GM06990 (cell line): ENCODE measurements around the gene CNTROB.

Experiments used
- DNase-seq: peaks from one replicate; pipeline ENCODE4 v3.0.0-alpha.2; 2011; ENCODE audit not compliant: insufficient read length; ENCODE audit errors: extremely low read depth
- H3K27me3 ChIP-seq: replicated peaks from 2 replicates; pipeline ENCODE4 v1.6.0; 2011; ENCODE audit warnings: low read length; ENCODE audit not compliant: control insufficient read depth, insufficient read depth
- H3K36me3 ChIP-seq: 2 replicates; pipeline ENCODE4 v1.5.1; 2011; ENCODE audit warnings: low read length; ENCODE audit not compliant: control insufficient read depth, insufficient read depth
- H3K4me3 ChIP-seq: replicated peaks from 2 replicates; pipeline ENCODE4 v1.5.1; 2011; ENCODE audit warnings: low read depth, mild to moderate bottlenecking, control low read depth, low read length
- TF ChIP-seq, protein P1 (sequence below): IDR thresholded peaks from 2 replicates; pipeline ENCODE4 v1.5.1; 2011; ENCODE audit warnings: low read length, control low read depth, mild to moderate bottlenecking, inconsistent platforms; ENCODE audit not compliant: insufficient read depth, poor library complexity, severe bottlenecking

Gene CNTROB

DNA sequence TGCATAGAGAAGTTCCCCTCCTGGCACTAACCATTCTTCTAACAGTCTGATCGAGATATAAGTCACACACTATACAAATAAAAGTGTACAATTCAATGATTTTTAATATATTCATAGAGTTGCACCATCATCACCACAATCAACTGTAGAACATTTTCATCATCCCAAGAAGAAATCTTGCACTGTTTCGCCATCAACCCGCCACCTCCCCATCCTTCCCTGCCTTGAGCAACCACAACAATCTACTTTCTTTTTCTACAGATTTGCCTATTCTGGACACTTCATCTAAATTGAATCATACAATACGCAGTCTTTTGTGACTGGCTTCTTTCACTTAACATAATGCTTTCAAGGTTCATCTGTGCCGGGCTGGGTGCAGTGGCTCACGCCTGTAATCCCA lies 37.4 kb downstream of the CNTROB start:
- DNase-seq = no peak
- TF ChIP-seq, protein P1, sequence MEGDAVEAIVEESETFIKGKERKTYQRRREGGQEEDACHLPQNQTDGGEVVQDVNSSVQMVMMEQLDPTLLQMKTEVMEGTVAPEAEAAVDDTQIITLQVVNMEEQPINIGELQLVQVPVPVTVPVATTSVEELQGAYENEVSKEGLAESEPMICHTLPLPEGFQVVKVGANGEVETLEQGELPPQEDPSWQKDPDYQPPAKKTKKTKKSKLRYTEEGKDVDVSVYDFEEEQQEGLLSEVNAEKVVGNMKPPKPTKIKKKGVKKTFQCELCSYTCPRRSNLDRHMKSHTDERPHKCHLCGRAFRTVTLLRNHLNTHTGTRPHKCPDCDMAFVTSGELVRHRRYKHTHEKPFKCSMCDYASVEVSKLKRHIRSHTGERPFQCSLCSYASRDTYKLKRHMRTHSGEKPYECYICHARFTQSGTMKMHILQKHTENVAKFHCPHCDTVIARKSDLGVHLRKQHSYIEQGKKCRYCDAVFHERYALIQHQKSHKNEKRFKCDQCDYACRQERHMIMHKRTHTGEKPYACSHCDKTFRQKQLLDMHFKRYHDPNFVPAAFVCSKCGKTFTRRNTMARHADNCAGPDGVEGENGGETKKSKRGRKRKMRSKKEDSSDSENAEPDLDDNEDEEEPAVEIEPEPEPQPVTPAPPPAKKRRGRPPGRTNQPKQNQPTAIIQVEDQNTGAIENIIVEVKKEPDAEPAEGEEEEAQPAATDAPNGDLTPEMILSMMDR = no peak
- H3K27me3 ChIP-seq = no peaks in the 10 kb centered on the region
- no peak overlapping the region for H3K4me3 ChIP-seq
- no peaks in the 10 kb centered on the region for H3K36me3 ChIP-seq

DNA sequence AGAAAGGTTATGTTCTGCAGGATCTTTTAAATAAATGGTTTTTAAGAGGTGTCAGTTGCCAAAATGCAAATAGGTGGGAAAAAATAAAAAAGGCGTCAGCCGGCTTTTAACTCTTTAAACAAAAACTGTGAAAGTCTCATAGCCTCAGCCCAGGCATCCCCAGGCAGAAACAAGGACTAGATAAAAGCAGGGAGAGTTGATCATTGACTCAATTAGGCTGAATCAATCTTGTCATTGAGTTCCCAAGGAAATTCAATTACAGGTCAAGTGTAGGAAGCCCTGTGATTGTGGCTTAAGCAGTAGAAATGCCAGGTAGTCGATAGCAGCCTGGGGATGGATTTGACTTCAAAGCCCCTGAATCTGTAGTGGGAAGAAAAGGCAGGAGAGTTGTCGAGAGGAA lies 39.6 kb downstream of the CNTROB start:
- Histone ChIP-seq H3K27me3 (no peaks in the 10 kb centered on the region), H3K36me3 (no peaks in the 10 kb centered on the region), H3K4me3 (no peak overlapping the region)
- TF ChIP-seq, protein P1 = no peak
- no peak for DNase-seq

DNA sequence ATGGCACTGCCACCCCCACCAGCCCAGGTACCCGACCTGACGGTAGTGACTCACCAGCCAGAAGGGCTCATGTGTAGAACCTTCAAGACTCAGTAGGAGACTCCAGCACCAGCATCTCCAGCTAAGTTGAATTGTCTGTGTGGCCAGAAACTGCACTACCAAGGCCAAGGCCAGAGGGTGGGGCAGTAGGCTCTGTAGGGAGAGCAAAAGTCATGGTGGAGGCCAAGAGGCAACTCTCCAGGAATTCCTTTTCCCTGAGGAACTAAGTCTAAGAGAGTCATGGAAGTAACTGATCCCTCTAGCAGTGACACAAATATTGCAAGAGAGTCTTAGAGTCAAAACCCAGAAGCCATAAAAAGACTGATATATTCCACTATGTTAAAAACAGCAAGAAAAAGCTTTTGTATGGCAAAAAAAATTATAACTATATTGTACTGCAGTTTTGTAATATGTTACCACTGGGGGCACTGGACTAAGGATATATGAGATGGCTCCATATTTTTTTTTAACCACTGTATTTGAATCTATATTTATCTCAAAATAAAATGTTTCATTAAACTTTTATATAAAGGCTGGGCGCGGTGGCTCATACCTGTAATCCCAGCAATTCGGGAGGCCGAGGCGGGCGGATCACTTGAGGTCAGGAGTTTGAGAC lies 40.3 kb downstream of the CNTROB start:
- TF ChIP-seq, protein P1 = peak; percentile 0

DNA sequence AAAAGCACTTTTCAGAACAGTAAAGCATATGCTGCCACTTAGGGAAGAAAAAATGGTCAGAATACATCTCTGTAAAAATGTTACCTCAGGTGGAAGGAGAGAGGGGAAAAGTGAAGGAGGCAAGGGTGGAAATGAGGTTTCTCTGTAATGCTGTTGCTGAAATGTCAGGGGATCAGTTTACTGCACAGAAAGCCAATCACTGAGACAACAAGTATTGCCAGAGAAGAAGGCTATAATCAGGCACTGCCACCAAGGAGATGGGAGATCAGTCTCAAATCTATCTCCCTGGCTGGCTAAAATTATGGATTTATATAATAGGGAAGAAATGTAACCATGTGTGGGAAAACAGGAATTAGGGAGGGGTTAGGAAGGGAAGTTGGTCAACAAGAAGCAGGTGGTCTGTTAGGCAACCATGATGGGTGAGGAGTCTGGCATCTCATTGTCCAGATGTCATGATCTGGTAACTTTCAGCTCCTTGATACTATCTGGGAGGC lies 42.7 kb downstream of the CNTROB start:
- DNase-seq = no peak
- Histone ChIP-seq H3K27me3 (no peaks in the 10 kb centered on the region), H3K4me3 (no peak overlapping the region), H3K36me3 (no peaks in the 10 kb centered on the region)
- TF ChIP-seq, protein P1 = no peak

More for the DNA sequence above, 40.3 kb downstream of the CNTROB start:
- Histone ChIP-seq H3K27me3 (no peaks in the 10 kb centered on the region), H3K36me3 (no peaks in the 10 kb centered on the region), H3K4me3 (no peak overlapping the region)
- no peak for DNase-seq

DNA sequence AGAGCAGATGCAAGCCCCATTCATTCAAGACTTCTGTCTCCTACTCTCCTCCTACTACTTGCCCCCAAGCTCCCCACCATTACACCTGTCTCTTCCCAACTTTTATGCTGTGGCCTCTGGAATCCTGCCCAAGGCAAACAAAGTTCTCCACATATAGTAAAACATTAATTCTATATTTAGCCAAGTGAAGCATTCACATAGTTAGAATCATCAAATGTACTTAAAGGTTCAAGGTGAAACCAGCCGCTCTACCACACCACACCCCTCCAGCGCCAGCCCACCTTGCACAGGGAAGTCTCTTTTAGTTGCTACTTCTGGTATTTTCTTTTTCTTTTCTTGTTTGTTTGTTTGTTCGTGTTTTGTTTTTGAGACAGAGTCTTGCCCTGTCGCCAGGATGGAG lies 45.0 kb downstream of the CNTROB start:
- Histone ChIP-seq H3K4me3 (no peak overlapping the region), H3K36me3 (no peaks in the 10 kb centered on the region), H3K27me3 (no peaks in the 10 kb centered on the region)
- DNase-seq = no peak
- TF ChIP-seq, protein P1 = no peak
